OCI-LY3 (cell line): Measurements from ENCODE around the gene ELMO1.

Source experiments
- EZH2phosphoT487 ChIP-seq: fragments of 200-600 bp; shearing (Covaris generic); IDR thresholded peaks from 2 replicates; pipeline ENCODE4 v1.6.1; 2018; ENCODE audit warnings: antibody characterized with exemption, mixed run types, low read depth
- TF ChIP-seq, protein P1 (sequence below): fragments of 200-600, 300-600 bp; sonication (generic); IDR thresholded peaks from 2 replicates; pipeline ENCODE4 v1.5.1; 2014; ENCODE audit warnings: antibody characterized with exemption, low read length, low read depth

DNA sequence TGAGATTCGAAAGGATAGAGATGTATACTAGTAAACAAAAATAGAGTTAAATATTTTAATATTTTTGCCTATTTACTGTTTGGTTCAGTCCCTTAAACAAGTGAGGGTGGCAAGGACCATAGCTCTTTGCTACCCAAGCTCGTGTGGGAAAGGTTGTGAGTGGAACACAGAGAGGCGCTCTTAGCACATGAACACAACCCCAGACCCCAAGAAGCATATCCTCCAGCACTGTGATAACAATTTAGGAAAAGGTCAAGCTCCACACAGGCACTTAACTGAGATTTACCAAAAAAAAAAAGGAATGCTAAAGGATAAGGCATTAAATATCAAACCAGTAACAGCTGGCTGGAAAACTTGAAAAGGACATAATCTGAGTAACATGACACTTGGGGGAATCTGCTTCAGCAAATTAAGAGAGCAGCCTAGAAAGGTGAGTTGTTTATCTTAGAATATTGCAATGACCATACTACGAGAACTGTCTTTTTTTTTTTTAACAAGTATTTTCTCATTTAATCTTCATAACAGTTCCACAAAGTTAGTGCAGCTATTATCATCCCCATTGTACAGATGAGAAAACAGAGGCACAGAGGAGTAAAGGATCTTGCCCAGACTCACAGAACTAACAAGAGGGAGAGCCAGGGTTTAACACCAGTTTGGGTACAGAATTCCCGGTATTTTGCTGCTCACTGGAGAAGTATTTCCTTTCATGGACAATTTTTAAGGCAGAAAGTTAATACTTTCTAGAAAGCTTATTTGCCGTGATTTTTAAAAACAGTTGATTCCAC, 420.9 kb downstream of the ELMO1 start:
- TF ChIP-seq, protein P1, sequence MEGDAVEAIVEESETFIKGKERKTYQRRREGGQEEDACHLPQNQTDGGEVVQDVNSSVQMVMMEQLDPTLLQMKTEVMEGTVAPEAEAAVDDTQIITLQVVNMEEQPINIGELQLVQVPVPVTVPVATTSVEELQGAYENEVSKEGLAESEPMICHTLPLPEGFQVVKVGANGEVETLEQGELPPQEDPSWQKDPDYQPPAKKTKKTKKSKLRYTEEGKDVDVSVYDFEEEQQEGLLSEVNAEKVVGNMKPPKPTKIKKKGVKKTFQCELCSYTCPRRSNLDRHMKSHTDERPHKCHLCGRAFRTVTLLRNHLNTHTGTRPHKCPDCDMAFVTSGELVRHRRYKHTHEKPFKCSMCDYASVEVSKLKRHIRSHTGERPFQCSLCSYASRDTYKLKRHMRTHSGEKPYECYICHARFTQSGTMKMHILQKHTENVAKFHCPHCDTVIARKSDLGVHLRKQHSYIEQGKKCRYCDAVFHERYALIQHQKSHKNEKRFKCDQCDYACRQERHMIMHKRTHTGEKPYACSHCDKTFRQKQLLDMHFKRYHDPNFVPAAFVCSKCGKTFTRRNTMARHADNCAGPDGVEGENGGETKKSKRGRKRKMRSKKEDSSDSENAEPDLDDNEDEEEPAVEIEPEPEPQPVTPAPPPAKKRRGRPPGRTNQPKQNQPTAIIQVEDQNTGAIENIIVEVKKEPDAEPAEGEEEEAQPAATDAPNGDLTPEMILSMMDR, result no peak
- no peak for TF ChIP-seq EZH2phosphoT487
